Activated CD8-positive, alpha-beta memory T cell treated with anti-CD3 and anti-CD28 coated beads for 24 hours (primary cell): ENCODE results near the gene ETNK2.
A peak's percentile ranks its signal among the peaks of the same experiment; 100 is the strongest.

ENCODE experiments used
- DNase-seq: peaks from one replicate; pipeline ENCODE4 v3.0.0-alpha.2; 2020

The ETNK2 gene

DNA sequence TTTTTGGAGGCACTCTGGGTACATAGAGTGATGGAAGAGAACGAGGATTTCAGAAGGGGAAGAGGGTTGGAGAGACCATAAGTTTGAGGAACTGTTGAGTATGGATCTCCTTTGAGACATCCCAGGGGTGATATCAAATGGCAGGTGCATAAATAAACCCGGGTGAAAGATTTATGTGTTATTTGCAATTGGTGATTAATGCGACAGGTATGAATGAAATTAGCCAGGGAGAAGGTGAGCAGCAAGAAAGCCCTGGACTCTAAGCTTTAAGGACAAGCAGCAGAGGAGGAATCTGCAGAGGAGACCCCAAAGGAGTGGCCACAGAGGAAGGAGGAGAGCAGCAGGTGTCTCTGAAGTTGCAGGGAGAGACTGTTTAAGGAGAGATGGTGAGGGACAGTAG is 23.1 kb upstream of the ETNK2 start:
- no peak for DNase-seq

- DNase-seq = no peak
These were observed 20.7 kb upstream of the ETNK2 start for GRCh38 chr1:204172404-204173029.

GRCh38 chr1:204171751-204172178 is 19.9 kb upstream of the ETNK2 start:
- DNase-seq = no peak

- no peak for DNase-seq
These were observed 18.8 kb upstream of the ETNK2 start for GRCh38 chr1:204170494-204171155.

- no peak for DNase-seq
These were observed 18.0 kb upstream of the ETNK2 start for GRCh38 chr1:204169858-204170257.

GRCh38 chr1:204167730-204168129 is 15.9 kb upstream of the ETNK2 start:
- DNase-seq = no peak

GRCh38 chr1:204166219-204166618 is 14.4 kb upstream of the ETNK2 start, which contains the start of gene REN:
Gene REN (minus strand): TSS chr1:204166337. CDS start chr1:204166293, 44 bp downstream.
- DNase-seq = no peak

GRCh38 chr1:204162494-204163074 is 10.7 kb upstream of the ETNK2 start:
- peak; percentile 96 for DNase-seq

- DNase-seq = peak; percentile 52
These were observed 10.0 kb upstream of the ETNK2 start for GRCh38 chr1:204161609-204162493.

GRCh38 chr1:204157962-204158361 is 6.1 kb upstream of the ETNK2 start:
- no peak for DNase-seq

- no peak for DNase-seq
These were observed 4.0 kb upstream of the ETNK2 start for GRCh38 chr1:204155881-204156280.

GRCh38 chr1:204154568-204155255 is 2.9 kb upstream of the ETNK2 start:
- no peak for DNase-seq

- no peak for DNase-seq
These were observed 1.8 kb upstream of the ETNK2 start for GRCh38 chr1:204153667-204154066.

DNA sequence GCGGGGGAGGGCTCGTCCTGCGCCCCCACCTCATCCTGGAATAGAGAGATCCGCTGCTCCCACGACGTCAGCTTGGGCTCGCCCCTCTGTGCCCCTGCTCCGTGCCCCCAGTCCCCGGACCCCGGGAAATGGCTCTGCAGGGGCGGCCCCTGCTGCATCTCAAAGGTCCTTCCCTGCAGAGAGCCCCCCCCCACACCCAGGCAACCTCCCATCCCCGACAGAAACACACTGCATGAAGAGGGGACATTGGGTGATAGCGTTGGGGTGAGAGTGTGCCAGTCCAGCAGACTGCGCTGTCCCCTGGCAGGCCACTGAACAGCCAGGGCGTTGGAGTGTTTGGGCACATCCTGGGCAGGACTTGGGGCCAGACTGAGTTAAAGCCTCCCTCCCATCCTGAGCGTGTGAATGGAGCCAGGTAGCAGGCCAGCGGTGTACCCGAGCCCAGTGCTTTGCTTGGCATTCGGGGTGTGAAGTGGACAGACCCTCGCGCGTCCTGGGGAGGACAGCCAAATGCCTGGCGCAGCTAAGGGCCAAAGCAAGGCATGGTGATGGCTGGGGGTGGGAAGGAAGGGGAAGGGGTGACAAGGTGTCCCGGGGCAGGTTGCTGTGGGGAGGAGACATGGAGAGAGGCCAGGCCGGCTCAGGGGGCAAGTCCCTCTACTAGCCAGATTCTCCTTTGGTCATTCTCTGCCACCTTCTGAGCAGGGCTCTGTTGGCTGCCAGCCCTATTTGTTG is 633 bp upstream of the ETNK2 start:
- DNase-seq = no peak

DNA sequence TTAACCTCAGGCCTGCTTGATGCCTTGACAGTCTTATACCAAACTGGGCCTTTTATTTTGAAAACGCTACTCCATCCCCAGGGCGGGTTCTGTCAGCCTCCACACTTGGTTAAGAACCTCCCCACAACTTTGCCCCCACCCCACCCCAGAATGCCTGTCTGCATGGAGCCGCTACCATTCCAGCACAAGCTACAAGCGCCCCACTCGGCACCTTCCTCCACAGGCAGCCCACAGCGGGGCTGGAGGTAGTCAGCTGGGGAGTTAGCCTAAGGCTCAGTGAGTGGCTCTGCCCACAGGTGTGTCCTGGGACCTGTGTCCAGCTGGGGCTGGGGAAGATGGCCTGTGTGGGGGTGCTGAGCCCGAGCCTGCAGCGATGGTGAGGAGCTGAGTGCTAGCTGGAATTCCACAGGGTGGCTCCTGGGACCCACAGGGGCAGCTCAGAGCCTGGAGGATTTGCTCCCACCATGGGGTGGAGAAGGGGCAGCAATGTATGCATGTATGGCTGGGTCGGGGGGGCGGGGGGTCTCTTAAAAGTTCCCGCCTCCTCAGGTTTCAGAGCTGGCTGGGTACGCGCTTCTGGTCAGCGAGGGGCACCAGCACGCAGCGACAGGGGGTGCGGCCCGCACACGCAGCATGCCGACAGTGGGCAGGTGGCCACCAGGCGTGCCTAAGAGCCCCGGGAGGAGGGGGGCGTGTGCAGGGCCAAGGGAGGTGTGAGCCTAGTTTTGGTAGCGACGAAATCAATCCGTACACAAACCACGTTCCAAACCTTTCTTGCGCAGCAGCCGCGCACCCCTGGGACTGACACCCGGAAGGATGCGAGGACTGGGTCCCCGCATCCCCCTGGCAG is 917 bp downstream of the ETNK2 start:
- DNase-seq = peak; percentile 56

GRCh38 chr1:204149635-204150565 is 1.9 kb downstream of the ETNK2 start:
- DNase-seq = no peak

GRCh38 chr1:204149107-204149506 is 2.7 kb downstream of the ETNK2 start:
- no peak for DNase-seq

- no peak for DNase-seq
These were observed 4.1 kb downstream of the ETNK2 start for GRCh38 chr1:204147406-204148383.

- no peak for DNase-seq
These were observed 4.9 kb downstream of the ETNK2 start for GRCh38 chr1:204146965-204147364.
